H1 (cell line): Measurements from ENCODE around the gene EPHB1. TPM values are rescaled to one million over a fixed set of nuclear protein-coding genes. Genes with fewer than 3 reads are reported as not detected.

Experiments used
- CTCF ChIA-PET: fragments of 300-600 bp; sonication (Branson Sonifier 250); formaldehyde crosslinking; loops from one replicate; lab custom pipeline; 2021; ENCODE audit not compliant: partially characterized antibody; lab: Charles Lee
- POLR2A ChIA-PET: fragments of 300-600 bp; sonication (Branson Sonifier 250); formaldehyde crosslinking; loops from one replicate; lab custom pipeline; 2021; ENCODE audit warnings: inconsistent platforms; ENCODE audit not compliant: partially characterized antibody; lab: Charles Lee
- DNase-seq, 2 experiments: peaks; one replicate each; pipeline versions ENCODE4 v3.0.0 to v3.0.0-alpha.2; 2010 to 2022; ENCODE audit warnings: low spot score in 2 of 2, low read depth in 1 of 2, mixed read lengths in 1 of 2
- FAIRE-seq: peaks from 2 replicates; lab custom pipeline; 2011; peaks lifted over from hg19 to GRCh38; lab: Jason Lieb, UNC
- H2AFZ ChIP-seq: 2 replicates; pipeline ENCODE4 v1.8.1; 2012; ENCODE audit warnings: low read length, inconsistent platforms
- H2AK5ac ChIP-seq: 2 replicates; pipeline ENCODE4 v1.6.1; 2013; ENCODE audit warnings: low read depth, low read length
- H2BK120ac ChIP-seq: replicated peaks from 2 replicates; pipeline ENCODE3; 2013; ENCODE audit warnings: low read depth, low read length, inconsistent platforms
- H2BK12ac ChIP-seq: 2 replicates; pipeline ENCODE4 v1.6.1; 2013; ENCODE audit warnings: low read depth, low read length
- H2BK15ac ChIP-seq: 2 replicates; pipeline ENCODE4 v1.6.1; 2013; ENCODE audit warnings: low read length
- H2BK20ac ChIP-seq: 2 replicates; pipeline ENCODE4 v1.6.1; 2013; ENCODE audit warnings: low read length
- H2BK5ac ChIP-seq: 2 replicates; pipeline ENCODE4 v1.6.1; 2013; ENCODE audit warnings: low read depth, low read length
- H3K14ac ChIP-seq: 2 replicates; pipeline ENCODE4 v1.6.1; 2013; ENCODE audit warnings: inconsistent platforms; ENCODE audit not compliant: insufficient read length
- H3K18ac ChIP-seq: 2 replicates; pipeline ENCODE4 v1.6.1; 2013; ENCODE audit warnings: low read length; ENCODE audit errors: extremely low read depth
- H3K23ac ChIP-seq: 2 replicates; pipeline ENCODE4 v1.6.1; 2013; ENCODE audit warnings: inconsistent platforms; ENCODE audit not compliant: insufficient read length
- H3K23me2 ChIP-seq: 2 replicates; pipeline ENCODE4 v1.6.1; 2013; ENCODE audit warnings: low read depth, low read length
- H3K27ac ChIP-seq: 2 replicates; pipeline ENCODE4 v1.6.1; 2011; ENCODE audit warnings: low read depth, low read length, inconsistent platforms
- H3K27me3 ChIP-seq, 4 experiments: replicated peaks in 1 of 4; 1 replicate in 1 of 4; 2 replicates in 3 of 4; pipeline versions ENCODE4 v1.6.1 to v1.8.1; 2011 to 2013; ENCODE audit warnings: low read length in 3 of 4, mild to moderate bottlenecking in 3 of 4, inconsistent platforms in 2 of 4, mixed read lengths in 2 of 4, moderate library complexity in 1 of 4; ENCODE audit not compliant: control insufficient read depth in 3 of 4, insufficient read depth in 3 of 4; ENCODE audit errors: extremely low read depth in 1 of 4
- H3K36me3 ChIP-seq, 4 experiments: 2 replicates each; pipeline versions ENCODE4 v1.6.1 to v1.8.1; 2011 to 2013; ENCODE audit warnings: mild to moderate bottlenecking in 4 of 4, low read length in 3 of 4, moderate library complexity in 2 of 4, control low read depth in 1 of 4, inconsistent platforms in 1 of 4; ENCODE audit not compliant: insufficient read depth in 4 of 4, control insufficient read depth in 2 of 4
- H3K4ac ChIP-seq: replicated peaks from 2 replicates; pipeline ENCODE3; 2013; ENCODE audit warnings: low read length, low read depth, mixed read lengths, inconsistent platforms; ENCODE audit not compliant: insufficient read length
- H3K4me1 ChIP-seq, 4 experiments: replicated peaks in 1 of 4; 1 replicate in 1 of 4; 2 replicates in 3 of 4; pipeline versions ENCODE4 v1.6.1 to v1.8.1; 2011 to 2013; ENCODE audit warnings: low read length in 3 of 4, inconsistent platforms in 2 of 4, mixed read lengths in 1 of 4; ENCODE audit not compliant: insufficient read depth in 4 of 4, control insufficient read depth in 3 of 4
- H3K4me2 ChIP-seq, 2 experiments: 2 replicates each; pipeline versions ENCODE4 v1.6.1 to v1.8.1; 2011 to 2013; ENCODE audit warnings: low read depth in 2 of 2, low read length in 2 of 2, control low read depth in 1 of 2, inconsistent platforms in 1 of 2, mild to moderate bottlenecking in 1 of 2; ENCODE audit not compliant: insufficient read depth in 1 of 2
- H3K4me3 ChIP-seq, 4 experiments: fragments of 200-600, 300-600 bp in 1 of 4; sonication (generic), shearing (Covaris generic), sonication (Bioruptor Twin) in 1 of 4; 2 replicates each; pipeline versions ENCODE4 v1.5.1 to v1.8.1; 2011 to 2016; ENCODE audit warnings: low read length in 4 of 4, low read depth in 3 of 4, control low read depth in 2 of 4, inconsistent platforms in 2 of 4, mild to moderate bottlenecking in 2 of 4, mixed read lengths in 1 of 4, moderate library complexity in 1 of 4; ENCODE audit not compliant: insufficient read depth in 2 of 4; ENCODE audit errors: extremely low read depth in 1 of 4
- H3K56ac ChIP-seq: replicated peaks from 2 replicates; pipeline ENCODE3; 2013; ENCODE audit warnings: low read depth, mild to moderate bottlenecking, mixed read lengths, low read length, inconsistent platforms; ENCODE audit not compliant: insufficient read length
- H3K79me1 ChIP-seq: 2 replicates; pipeline ENCODE4 v1.6.1; 2013; ENCODE audit warnings: low read depth, low read length, control low read depth
- H3K79me2 ChIP-seq, 2 experiments: 2 replicates each; pipeline versions ENCODE4 v1.6.1 to v1.8.1; 2012 to 2013; ENCODE audit warnings: low read length in 2 of 2, mild to moderate bottlenecking in 2 of 2, inconsistent platforms in 1 of 2; ENCODE audit not compliant: insufficient read depth in 2 of 2, control insufficient read depth in 1 of 2
- H3K9ac ChIP-seq, 4 experiments: replicated peaks in 1 of 4; 1 replicate in 1 of 4; 2 replicates in 3 of 4; pipeline versions ENCODE4 v1.6.1 to v1.8.1; 2011 to 2013; ENCODE audit warnings: low read depth in 3 of 4, low read length in 3 of 4, control low read depth in 2 of 4, mild to moderate bottlenecking in 2 of 4, moderate library complexity in 2 of 4, inconsistent platforms in 1 of 4; ENCODE audit errors: extremely low read depth in 1 of 4
- H3K9me3 ChIP-seq, 2 experiments: 2 replicates each; pipeline versions ENCODE4 v1.6.1 to v1.8.1; 2012 to 2013; ENCODE audit warnings: mild to moderate bottlenecking in 2 of 2, moderate library complexity in 2 of 2, control low read depth in 1 of 2, inconsistent platforms in 1 of 2, low read depth in 1 of 2, low read length in 1 of 2, mixed read lengths in 1 of 2; ENCODE audit not compliant: insufficient read depth in 2 of 2
- H4K20me1 ChIP-seq, 2 experiments: replicated peaks in 1 of 2; 2 replicates each; pipeline versions ENCODE3 to v1.8.1; 2011 to 2013; ENCODE audit warnings: inconsistent platforms in 2 of 2, low read length in 2 of 2, mild to moderate bottlenecking in 1 of 2; ENCODE audit not compliant: insufficient read depth in 2 of 2, control insufficient read depth in 1 of 2
- H4K5ac ChIP-seq: 2 replicates; pipeline ENCODE4 v1.6.1; 2013; ENCODE audit warnings: low read length, low read depth, mixed read lengths, inconsistent platforms; ENCODE audit not compliant: insufficient read length
- H4K8ac ChIP-seq: 2 replicates; pipeline ENCODE4 v1.8.0; 2013; ENCODE audit warnings: mild to moderate bottlenecking, moderate library complexity, low read length, inconsistent platforms; ENCODE audit not compliant: insufficient read depth; ENCODE audit errors: extremely low read depth
- H4K91ac ChIP-seq: replicated peaks from 2 replicates; pipeline ENCODE3; 2013; ENCODE audit warnings: low read length, mixed read lengths, inconsistent platforms; ENCODE audit not compliant: insufficient read length
- CBX5 ChIP-seq: fragments of 300-800, 300-1000 bp; sonication (generic); IDR thresholded peaks from 2 replicates; pipeline ENCODE4 v1.7.1; 2016; ENCODE audit warnings: antibody characterized with exemption, low read length, low read depth
- CEBPB ChIP-seq: IDR thresholded peaks from 2 replicates; pipeline ENCODE4 v1.6.1; 2012; ENCODE audit warnings: low read depth, low read length
- CTBP2 ChIP-seq: IDR thresholded peaks from 2 replicates; pipeline ENCODE4 v1.7.0; 2011; ENCODE audit warnings: borderline replicate concordance, mild to moderate bottlenecking, moderate library complexity, mixed read lengths, low read length; ENCODE audit not compliant: insufficient read depth, insufficient read length
- CTCF ChIP-seq, 3 experiments: IDR thresholded peaks; 1 replicate in 2 of 3; 2 replicates in 1 of 3; pipeline versions ENCODE4 v1.5.1 to v1.6.1; 2011; ENCODE audit warnings: low read length in 3 of 3, mild to moderate bottlenecking in 3 of 3, inconsistent platforms in 2 of 3, low read depth in 1 of 3, moderate library complexity in 1 of 3; ENCODE audit not compliant: insufficient read depth in 1 of 3; ENCODE audit errors: control extremely low read depth in 1 of 3
- HDAC2 ChIP-seq, 2 experiments: fragments of 300-600 bp in 1 of 2; sonication (generic) in 1 of 2; IDR thresholded peaks; 2 replicates each; pipeline ENCODE4 v1.6.1; 2011 to 2012; ENCODE audit warnings: low read depth in 2 of 2, low read length in 2 of 2, mild to moderate bottlenecking in 2 of 2, moderate library complexity in 2 of 2, borderline replicate concordance in 1 of 2, inconsistent platforms in 1 of 2
- JUN ChIP-seq: IDR thresholded peaks from 2 replicates; pipeline ENCODE4 v1.6.1; 2011; ENCODE audit warnings: low read depth, mild to moderate bottlenecking, improper control_type of control experiment, low read length
- NRF1 ChIP-seq: IDR thresholded peaks from 2 replicates; pipeline ENCODE4 v1.6.1; 2011; ENCODE audit warnings: mild to moderate bottlenecking, low read depth, low read length, improper control_type of control experiment
- POLR2AphosphoS5 ChIP-seq: IDR thresholded peaks from 2 replicates; pipeline ENCODE4 v1.6.1; 2011; ENCODE audit warnings: low read depth, low read length
- TAF7 ChIP-seq: optimal IDR thresholded peaks from 2 replicates; pipeline ENCODE3; 2011; ENCODE audit warnings: low read depth, mild to moderate bottlenecking, inconsistent platforms, low read length, moderate library complexity, borderline replicate concordance
- YY1 ChIP-seq: IDR thresholded peaks from 2 replicates; pipeline ENCODE4 v1.6.1; 2011; ENCODE audit warnings: low read depth, mild to moderate bottlenecking, low read length
- ZNF274 ChIP-seq: IDR thresholded peaks from 2 replicates; pipeline ENCODE4 v1.7.0; 2012; ENCODE audit warnings: low read length, borderline replicate concordance; ENCODE audit errors: extremely low read depth
- WGBS, 2 experiments: shearing (Covaris generic) in 1 of 2; methylation state at CpG; one replicate each; pipeline versions ENCODE4 v1.1.6 to v1.1.7; 2013 to 2015; ENCODE audit warnings: low lambda C conversion rate in 2 of 2, mixed read lengths in 2 of 2, inconsistent platforms in 1 of 2, low coverage in 1 of 2, missing lambda C conversion rate in 1 of 2; ENCODE audit not compliant: insufficient replicate concordance in 2 of 2, insufficient coverage in 1 of 2, insufficient read length in 1 of 2; ENCODE audit errors: extremely low coverage in 1 of 2, missing lambda C conversion rate in 1 of 2; 5-methylcytosine and 5-hydroxymethylcytosine counted together
- polyA plus RNA-seq, 7 experiments: library from polyadenylated mRNA; depleted of rRNA in 3 of 7; stranded (reverse) in 5 of 7; unstranded in 2 of 7; fragments of >200 nt in 5 of 7; fragments of 200-250 nt in 2 of 7; gene quantifications; 1 replicate in 5 of 7; 2 replicates in 1 of 7; 4 replicates in 1 of 7; pipeline versions ENCODE4 v1.2.1 to v1.2.3, GENCODE V29; 2011 to 2013; ENCODE audit warnings: missing spikeins in 2 of 7, mixed read lengths in 2 of 7
- total RNA-seq: library from RNA; stranded (reverse); fragmentation: NEBNext Ultra II Directional; extraction: Animal tissue kit (Norgen Biotek cat#: 25700); gene quantifications from 2 replicates; pipeline ENCODE4 v1.2.1, GENCODE V29; 2021

Gene EPHB1
- total and polyA plus RNA-seq, 2 of the 8 experiments (the other 6 are each of a cell fraction or from before 2014, with no cell fraction given): 3.5 to 5.9 TPM

- H4K20me1 ChIP-seq: peaks cover 4 to 8% of the 10 kb centered on the region in 2 experiments
- H3K14ac ChIP-seq: no peak overlapping the region
- H3K18ac ChIP-seq: no peak overlapping the region
- H3K9me3 ChIP-seq: peaks cover 0 to 2% of the 10 kb centered on the region in 2 experiments; a peak in 1 of 4 replicates
- no peak overlapping the region for H2BK5ac ChIP-seq
- no peak overlapping the region for H4K91ac ChIP-seq
- H3K79me2 ChIP-seq: no peaks in the 10 kb centered on the region
- TF ChIP-seq TAF7: no peak
- TF ChIP-seq CTBP2: no peak
- TF ChIP-seq CEBPB: no peak
- no peak for TF ChIP-seq HDAC2 (IDR thresholded peaks at IDR 0.05; ENCODE audit: borderline replicate concordance in 1 of 2, low read depth in 2 of 2, low read length in 2 of 2)
- TF ChIP-seq ZNF274: no peak
- TF ChIP-seq NRF1: no peak
- no peak for TF ChIP-seq YY1
- TF ChIP-seq CTCF (IDR thresholded peaks at IDR 0.05; ENCODE audit: control extremely low read depth in 1 of 3, insufficient read depth in 1 of 3, low read depth in 1 of 3, low read length in 3 of 3): no peak
- no peak for TF ChIP-seq CBX5
- no peak for TF ChIP-seq JUN
- TF ChIP-seq POLR2AphosphoS5: no peak
- POLR2A ChIA-PET: no interaction called here
- no peaks in the 10 kb centered on the region for H3K36me3 ChIP-seq
- CTCF ChIA-PET: interaction anchor here (1.4 kb wide), 1 partner anchor 99 kb away, joined by 6 read pairs; the partner anchor contains the start of gene EPHB1
- H2BK120ac ChIP-seq: no peak overlapping the region
- WGBS, 2 experiments: 95% methylated on average over 2 of the region's 2 CpGs; no CpG with 5 or more reads in 1 of the 2 experiments
- no peak overlapping the region for H4K5ac ChIP-seq
- H2AK5ac ChIP-seq: no peak overlapping the region
- FAIRE-seq (no peak), DNase-seq (no peak)
- H3K4me2 ChIP-seq: no peak overlapping the region
- H3K56ac ChIP-seq: no peak overlapping the region
- no peak overlapping the region for H3K4me3 ChIP-seq
- H2BK20ac ChIP-seq: no peak overlapping the region
- H3K23ac ChIP-seq: no peak overlapping the region
- H3K23me2 ChIP-seq: no peaks in the 10 kb centered on the region
- no peak overlapping the region for H2BK15ac ChIP-seq
- H3K9ac ChIP-seq: no peak overlapping the region
- H3K27ac ChIP-seq: no peak overlapping the region
- H3K4ac ChIP-seq: no peak overlapping the region
- H2AFZ ChIP-seq: no peak overlapping the region
- no peak overlapping the region for H4K8ac ChIP-seq
- H3K79me1 ChIP-seq: no peaks in the 10 kb centered on the region
- peaks cover 0 to 8% (median 6%) of the 10 kb centered on the region in 4 experiments; a peak in 4 of 7 replicates for H3K4me1 ChIP-seq
- H3K27me3 ChIP-seq: peaks cover 15 to 36% (median 25%) of the 10 kb centered on the region in 4 experiments; a peak in 6 of 7 replicates
- no peak overlapping the region for H2BK12ac ChIP-seq
Observed at GRCh38 chr3:134895181-134895580, 100.1 kb downstream of the EPHB1 start.
